GM19035 (cell line): ENCODE measurements around the gene C6orf136.
"Not testable (repeated sequence)": the region's sequence is repeated elsewhere in the genome, so short reads cannot be mapped to it uniquely, and the experiment has no call there.

Experiments
- ATAC-seq: cut with Tn5 transposase; IDR thresholded peaks from one replicate; pipeline ENCODE4 v1.9.1; 2021; ENCODE audit not compliant: unreplicated experiment

Gene C6orf136, protein sequence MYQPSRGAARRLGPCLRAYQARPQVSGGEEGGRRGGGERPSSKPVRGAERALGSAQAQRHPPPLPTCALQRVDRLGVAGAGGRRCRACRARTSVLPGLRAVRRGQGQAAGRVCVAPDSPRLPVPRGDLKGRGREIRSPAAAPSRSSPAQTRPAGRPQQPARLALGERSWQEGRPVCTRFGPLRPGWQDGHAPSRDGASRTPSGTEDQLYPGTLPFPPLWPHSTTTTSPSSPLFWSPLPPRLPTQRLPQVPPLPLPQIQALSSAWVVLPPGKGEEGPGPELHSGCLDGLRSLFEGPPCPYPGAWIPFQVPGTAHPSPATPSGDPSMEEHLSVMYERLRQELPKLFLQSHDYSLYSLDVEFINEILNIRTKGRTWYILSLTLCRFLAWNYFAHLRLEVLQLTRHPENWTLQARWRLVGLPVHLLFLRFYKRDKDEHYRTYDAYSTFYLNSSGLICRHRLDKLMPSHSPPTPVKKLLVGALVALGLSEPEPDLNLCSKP

DNA sequence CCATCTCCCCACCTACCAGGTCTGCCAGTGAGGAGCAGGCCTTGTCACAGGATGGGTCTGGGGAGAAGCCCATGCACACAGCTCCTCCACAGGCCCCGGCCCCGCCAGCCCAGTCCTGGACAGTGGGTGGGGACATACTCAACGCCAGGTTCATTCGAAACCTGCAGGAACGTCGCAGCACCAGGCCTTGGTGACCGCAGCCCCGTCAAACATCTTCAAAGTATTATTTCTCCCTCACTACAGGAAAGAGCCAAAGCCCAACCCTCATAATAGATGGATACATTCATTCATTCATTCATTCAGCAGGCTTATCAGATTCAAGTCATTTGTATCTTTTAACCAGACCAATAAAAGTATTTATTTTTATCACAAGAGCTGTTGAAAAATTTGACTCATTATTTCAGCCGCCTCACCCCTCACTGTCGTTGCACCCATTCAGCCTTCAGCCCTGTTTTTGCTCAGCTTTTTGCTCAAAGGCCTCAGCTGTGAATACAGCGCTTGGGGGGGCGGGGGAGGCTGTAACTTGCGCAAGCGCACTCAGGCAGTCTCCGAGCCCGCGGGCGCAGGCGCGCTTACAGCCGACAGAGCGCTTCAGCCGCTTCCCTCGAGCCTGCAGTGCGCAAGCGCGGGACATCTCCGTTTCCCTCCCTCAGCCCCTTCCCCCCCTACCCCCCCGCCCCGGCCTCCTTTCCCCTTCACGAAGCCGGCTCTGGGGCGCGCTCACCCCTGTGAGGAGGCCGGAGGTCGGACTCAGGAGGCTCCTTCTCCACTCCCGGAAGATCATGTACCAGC, at the start of gene C6orf136:
Gene C6orf136 (plus strand): TSS at position 684 of the 792 bp plus-strand sequence. CDS start 99 bp downstream, at position 783.
- peak; percentile 53 for ATAC-seq

DNA sequence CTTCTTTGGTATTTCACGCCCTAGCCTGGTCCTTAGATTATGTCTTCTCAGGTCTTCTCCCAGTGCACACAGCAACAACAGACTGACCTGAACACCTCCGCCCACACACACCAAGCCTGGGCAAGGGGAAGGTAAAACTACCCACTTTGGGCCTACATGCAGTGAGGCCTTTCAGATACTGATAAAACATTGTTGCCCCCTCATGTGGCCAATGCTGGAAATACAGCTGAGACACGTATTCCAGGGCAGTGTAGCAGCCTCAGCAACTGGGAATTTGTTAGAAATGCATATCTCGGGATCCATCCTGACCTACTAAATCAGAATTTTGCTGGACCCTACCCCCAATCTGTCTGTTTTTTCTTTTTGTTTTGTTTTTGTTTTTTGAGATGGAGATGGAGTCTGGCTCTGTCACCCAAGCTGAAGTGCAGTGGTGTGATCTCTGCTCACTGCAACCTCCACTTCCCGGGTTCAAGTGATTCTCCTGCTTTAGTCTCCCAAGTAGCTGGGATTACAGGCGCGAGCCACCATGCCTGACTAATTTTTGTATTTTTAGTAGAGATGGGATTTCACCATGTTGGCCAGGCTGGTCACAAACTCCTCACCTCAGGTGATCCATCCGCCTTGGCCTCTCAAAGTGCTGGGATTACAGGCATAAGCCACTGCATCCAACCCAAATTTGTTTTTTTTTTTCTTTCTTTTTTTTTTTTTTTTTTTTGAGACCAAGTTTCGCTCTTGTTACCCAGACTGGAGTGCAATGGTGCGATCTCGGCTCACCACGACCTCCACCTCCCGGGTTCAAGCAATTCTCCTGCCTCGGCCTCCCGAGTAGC, 49.4 kb upstream of the C6orf136 start:
- ATAC-seq: not testable (repeated sequence)

DNA sequence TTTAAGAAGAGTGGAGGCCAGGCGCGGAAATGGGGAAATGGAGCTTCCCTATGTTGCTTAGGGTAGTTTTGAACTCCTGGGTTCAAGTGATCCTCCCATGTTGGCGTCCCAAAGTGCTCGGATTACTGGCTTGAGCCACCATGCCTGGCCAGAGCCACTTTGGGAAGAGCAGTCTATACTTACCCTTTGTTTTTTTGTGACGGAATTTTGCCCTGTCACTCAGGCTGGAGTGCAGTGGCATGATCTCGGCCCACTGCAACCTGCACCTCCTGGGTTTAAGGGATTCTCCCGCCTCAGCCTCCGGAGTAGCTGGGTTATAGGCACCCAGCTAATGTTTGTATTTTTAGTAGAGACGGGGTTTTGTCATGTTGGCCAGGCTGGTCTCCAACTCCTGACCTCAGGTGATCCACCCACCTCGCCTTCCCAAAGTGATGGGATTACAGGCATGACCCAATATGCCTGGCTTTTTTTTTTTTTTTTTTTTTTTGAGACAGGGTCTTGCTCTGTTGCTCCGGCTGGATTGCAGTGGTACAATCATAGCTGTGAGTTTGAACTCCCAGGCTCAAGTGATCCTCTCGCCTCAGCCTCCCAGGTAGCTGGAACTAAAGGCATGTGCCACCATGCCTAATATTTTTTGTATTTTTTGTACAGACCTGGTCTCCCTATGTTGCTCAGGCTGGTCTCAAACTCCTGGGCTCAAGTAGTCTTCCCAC, 47.9 kb upstream of the C6orf136 start:
- no peak for ATAC-seq

DNA sequence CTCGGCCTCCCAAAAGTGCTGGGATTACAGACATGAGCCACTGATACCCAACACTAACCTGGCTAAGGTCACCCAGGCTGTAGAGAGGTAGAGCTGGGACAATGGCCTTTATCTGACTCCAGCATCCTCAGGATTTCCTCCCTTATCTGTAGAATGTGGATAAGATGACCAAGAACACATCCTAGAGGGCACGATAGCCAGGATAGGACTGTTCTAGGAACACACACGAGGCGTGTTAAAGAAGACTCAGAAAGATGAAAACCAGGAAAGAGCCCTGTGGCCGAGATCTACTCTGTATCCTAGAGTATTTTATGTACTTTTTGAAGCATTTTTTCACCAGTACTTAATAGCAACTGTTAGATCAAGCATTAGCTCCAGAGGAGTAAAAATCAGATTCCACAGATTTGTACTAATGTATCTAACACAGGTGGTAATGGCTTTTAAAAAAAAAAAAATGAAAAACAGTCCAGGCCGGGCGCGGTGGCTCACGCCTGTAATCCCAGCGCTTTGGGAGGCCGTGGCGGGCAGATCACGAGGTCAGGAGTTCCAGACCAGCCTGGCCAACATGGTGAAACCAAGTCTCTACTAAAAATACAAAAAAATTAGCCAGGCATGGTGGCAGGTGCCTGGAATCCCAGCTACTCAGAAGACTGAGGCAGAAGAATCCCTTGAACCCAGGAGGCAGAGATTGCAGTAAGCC, 47.2 kb upstream of the C6orf136 start:
- ATAC-seq: no peak

DNA sequence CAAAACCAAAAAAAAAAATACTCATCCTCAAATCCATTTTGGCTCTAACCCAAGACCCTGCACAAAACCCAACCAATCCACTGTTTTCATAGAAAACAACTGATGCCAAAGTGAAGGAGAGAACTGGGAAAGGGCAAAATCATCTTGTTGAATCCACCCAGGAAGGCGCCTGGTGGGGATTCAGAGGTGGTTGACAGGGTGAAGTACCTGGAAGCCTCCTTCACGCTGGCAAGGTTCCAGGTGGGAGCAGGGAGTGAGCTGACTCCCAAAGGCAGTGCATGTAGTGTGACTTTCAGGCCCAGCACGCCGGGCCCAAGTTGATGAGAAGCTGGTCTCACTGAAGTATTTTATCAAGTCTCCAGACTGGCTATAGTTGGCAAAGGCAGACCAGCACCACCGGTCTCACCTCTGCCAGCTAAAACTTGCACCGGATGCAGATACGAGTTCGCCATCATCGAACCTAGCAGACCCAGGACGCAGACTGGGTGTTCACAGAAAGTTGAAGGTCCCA, 46.4 kb upstream of the C6orf136 start:
- no peak for ATAC-seq

DNA sequence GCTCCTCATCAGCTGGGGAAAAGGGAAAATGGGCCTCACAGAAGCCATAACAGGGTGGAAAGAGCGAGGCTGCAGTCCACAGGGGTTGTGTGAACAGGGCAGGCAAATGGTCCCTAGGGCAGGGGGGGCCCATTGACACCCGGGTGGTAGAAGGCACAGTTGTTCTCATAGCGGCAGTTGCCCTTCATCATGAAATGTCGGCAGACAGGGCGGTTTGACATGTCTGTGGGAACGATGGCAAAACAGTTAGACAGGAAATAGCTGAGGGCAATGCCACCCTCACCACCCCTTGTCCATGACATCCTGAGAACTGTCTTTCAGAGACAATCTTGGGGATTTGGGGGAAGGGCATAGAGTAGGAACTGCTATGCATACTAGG, 45.5 kb upstream of the C6orf136 start:
- ATAC-seq: no peak

DNA sequence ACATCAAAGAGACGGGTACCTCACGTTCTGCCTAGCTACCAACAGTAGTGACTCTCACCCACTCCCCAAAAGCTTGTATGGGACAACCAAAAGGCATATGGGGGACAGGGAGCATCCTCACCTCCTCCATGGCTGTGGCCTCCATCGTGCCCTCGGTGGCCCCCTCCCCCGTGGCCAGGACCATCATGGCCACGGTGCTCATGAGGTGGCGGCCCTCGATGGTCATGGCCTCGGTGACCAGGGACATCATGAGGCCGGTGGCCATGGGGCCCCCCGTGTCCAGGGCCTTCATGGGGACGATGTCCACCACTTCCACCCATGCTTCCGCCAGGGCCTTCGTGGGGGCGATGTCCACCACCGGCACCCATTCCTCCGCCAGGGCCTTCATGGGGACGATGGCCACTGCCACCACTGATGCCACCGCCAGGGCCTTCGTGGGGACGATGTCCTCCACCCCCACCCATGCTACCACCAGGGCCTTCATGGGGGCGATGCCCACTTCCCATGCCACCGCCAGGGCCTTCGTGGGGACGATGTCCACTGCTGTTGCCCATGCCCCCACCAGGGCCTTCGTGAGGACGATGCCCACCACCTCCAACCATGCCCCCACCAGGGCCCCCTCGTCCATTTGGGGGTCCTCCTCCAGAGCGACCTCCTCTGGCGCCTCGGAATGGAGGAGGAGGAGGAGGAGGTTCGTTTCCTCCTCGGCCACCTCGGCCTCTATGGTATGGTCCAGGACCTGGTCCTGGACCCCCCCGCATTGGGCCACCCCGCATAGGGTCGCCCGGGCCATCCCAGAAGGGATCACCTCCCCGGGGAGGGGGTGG, 44.9 kb upstream of the C6orf136 start:
- no peak for ATAC-seq

DNA sequence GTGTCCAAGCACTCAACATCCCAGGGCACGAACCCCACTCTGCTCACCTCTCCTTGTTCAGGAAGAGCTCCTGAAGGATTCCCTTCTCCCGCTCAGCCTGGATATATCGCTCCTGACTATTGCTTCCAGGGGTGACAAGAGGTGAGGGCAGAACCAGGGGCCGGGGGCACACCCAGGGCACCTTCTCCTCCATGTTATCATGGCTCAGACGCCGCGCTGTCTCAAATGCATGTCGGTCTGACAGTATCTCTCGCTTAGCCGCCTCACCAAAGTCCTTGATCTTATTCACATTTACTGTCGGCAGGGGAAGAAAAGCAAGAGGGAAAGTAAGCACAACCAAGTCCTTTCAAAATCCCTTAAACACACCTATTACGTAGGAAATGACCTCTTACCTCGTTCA, 43.0 kb upstream of the C6orf136 start:
- no peak for ATAC-seq

DNA sequence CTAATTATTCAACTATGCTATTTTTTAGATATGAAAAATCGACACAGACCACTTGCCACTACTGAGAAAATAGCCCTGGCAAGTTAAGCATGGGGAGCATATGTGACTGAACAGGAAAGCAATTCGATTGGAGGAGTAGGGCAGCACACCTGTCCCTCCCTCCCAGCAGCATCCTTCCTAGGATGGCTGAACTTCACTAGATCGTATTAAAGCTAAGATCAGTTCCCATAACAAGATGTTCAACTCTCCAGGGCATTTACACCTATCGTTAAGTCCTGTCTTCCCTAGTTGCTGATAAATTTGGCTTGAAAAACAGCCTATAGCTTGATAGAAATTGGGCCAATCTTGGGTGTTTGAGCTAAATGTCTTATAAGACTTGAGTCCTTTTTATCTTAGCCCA, 36.9 kb upstream of the C6orf136 start:
- ATAC-seq: no peak

DNA sequence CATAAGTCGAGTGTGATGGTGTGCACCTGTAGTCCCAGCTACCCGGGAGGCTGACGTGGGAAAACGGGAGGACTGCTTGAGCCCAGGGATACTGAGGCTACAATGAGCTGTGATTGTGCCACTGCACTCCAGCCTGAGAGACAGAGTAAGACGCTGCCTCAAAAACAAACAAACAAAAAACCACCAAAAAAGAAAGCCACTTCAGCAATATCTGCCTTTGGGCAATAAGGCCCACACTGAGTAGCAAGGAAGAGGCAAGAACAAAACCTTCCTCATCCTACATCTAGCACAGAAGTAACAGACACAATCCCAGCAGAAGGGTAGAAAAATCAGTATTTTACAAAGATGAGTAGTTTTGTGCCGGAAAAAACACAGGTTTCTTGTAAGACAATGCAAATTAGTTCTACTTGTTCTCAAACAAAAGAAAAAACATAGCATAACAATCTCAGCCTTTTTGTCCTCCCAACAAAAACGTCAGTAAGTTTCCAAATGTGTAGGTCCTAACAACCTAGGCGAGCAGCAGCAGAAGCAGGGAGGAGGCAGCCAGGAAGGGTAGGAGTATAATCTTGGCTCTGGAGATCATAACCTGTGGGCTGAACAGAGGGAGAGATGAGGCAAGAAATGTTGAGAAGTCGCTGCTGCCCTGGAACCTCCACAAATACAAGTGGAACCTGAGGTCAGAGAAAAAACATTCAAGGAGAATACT, 35.6 kb upstream of the C6orf136 start:
- no peak for ATAC-seq

DNA sequence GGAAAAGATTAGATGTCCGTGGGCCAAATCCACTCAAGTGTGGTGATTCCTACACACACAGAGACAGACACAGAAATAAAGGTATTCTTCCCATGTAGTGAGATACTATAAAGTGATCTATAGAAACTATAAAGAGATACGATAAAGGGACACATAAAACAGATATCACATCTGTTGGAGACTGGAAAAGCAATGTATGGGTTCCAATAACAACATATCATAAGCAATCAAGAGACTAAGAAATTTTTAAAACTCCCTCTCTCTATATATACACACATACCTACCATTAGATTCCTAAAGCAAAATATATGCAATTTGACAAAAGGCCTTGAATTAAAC, 35.1 kb upstream of the C6orf136 start:
- ATAC-seq: no peak

DNA sequence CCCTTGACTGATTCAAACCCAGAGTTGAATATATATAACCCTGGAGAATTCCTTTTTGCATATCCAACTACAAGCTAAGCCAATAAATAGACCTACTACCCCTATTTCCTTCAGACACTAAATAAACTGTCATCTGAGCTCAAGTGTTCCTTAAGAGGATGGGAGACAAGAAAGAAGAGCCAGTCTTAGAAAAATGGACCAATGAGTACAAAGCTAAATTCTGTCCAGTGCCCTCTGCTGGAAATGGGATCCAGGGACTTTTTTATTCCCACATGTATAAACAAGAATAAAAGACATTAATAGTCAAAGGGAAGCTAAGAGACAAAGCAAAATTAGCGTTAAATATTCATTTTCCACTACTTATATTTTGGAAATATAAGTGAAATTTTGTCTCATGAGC, 34.7 kb upstream of the C6orf136 start:
- no peak for ATAC-seq

DNA sequence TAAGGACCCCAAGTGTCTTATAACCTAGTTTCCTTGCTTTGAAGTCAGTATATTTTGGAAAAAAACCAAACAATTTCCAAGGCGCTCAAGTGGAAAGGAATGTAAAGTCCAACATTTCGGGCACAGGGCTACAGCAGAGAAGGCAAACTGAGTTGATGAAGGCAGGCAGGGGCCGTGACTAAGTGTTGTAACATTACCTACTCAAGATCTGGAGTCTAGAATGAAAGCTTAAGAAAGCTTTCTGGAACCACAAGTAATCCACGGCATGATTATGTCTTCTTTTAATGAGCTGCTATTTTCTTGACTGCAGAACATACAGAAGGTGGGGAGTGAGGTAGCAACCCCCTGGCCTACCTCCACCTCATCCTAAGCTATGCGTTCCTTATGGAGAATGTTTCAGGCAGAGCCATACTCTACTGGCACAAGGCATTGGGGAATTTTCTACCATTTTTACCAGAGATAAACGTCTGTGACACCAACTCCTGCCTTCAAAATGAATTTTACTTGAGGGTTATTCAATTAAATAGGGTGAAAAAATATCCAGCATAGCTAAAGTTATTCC, 34.2 kb upstream of the C6orf136 start:
- no peak for ATAC-seq

DNA sequence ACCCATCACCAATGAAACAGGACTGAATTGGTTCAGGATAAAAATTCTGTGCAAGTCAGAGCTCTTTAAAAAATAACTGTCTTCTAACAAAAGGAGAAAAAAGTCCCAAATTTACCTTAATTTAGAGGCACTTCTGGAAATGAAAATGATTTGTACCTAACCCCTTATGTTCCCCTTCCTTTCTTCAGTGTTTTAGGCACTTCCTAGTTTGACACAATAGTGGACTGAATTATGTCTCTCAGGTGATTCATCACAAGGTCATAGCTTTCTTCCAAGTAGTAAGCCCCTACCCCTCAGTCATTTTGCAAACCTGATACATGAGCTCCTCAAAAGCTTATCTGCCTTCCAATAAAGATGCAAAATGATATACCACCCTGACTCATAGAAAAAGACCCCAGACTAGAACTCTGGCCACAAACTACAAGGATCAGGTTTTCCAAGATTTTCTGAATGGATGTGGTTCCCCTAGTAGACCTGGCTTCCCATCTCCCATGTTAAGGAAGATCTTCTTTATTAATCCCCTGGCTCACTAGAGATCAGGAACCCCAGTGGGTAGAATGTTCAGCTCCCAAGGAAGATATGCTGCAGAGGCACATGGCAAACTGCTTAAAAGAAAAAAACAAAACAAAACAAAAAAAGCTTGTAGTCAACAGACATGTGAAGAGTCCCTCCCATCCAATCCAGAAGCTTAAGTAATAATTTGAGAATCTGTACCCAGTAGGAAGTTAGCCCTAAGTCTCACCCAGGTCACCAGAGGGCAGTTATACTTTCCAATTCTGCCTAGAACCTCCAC, 33.5 kb upstream of the C6orf136 start:
- ATAC-seq: no peak

DNA sequence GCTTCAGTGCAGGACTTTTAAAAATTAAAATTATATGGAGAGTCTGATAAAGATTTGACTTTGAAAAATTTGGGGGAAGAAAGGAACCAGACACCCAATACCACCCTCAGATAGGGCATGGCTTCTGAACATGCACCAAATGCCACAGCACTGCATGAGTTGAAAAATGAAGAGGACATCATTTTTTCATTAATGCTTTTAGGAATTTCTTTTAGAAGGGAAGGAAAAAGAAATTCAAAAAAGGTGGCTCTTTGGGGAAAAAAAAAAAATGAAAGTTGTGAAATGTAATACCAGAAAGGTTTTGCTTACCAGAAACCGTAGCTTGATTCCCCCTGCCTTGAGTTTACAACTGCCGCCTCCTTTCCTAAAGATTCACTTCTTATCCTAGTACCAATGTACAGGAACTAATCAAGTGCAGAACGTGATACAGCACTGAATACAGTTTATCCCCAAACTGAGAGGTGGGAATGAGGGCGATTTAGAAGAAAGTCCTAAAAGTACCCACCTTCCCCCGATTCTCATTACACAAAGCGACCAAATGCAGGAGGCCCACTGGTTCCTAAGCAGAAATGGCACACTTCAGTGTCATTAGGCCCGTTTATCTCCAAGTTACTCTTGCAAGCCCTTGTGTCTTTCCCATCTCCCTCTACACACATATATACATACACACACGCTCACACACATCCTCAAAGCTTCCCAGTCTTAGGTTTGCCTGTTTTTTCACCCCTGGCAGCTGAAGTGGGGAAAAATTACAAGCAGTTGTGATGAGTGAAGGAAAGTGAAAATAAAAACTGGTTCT, 32.7 kb upstream of the C6orf136 start:
- ATAC-seq: no peak

DNA sequence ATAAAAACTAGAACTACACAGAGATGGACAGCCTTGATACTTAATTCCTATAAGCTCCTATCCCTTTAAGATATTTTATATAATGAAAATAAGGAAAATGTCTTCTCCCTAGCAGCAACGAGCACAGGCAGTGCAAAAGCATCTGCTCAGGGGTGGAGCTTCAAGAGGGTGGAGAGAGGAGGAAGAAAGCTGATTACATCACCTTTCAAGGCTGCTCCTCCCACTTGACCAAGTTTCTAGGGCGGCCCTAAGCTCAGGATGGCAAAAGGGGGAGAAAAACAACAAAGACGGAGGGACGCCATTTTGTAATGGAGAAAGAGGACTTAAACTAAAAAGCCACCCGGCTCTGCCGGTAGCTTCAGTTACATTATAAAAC, 32.1 kb upstream of the C6orf136 start:
- peak; percentile 38 for ATAC-seq
